NCI-H1436 treated with DMSO at 0.1 percent for 48 hours (cell line): ENCODE data around the gene UPB1.
"Not testable (repeated sequence)": the region's sequence is repeated elsewhere in the genome, so short reads cannot be mapped to it uniquely, and the experiment has no call there.

Experiments used
- DNase-seq: peaks from one replicate; lab custom pipeline; 2025; lab: John Stamatoyannopoulos, UW

UPB1 gene

GRCh38 chr22:24481641-24482040 lies 13.5 kb upstream of the UPB1 start:
- DNase-seq: no peak

DNA sequence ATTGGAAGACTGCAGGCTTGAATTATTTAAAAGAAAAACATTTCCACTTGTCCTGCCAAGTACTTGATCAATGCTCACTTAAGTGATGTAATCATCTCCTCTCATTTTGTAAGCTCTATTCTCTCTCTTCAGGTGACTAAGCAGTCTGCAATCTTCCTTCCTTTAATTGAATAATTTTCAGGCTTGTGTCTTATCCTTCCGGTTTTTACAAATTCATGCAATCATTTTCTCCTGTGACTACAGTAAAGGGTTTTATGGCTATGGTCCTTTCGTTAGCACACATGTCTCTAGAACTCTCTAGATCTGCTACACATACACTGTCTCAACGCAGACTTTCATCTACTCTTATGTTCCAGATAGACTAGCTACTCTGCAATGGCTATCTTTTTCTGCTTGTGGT lies 12.6 kb upstream of the UPB1 start:
- peak; percentile 85 for DNase-seq

GRCh38 chr22:24482998-24483397 lies 12.1 kb upstream of the UPB1 start:
- no peak for DNase-seq

- DNase-seq: no peak
Measured at GRCh38 chr22:24483976-24484545, 11.1 kb upstream of the UPB1 start.

DNA sequence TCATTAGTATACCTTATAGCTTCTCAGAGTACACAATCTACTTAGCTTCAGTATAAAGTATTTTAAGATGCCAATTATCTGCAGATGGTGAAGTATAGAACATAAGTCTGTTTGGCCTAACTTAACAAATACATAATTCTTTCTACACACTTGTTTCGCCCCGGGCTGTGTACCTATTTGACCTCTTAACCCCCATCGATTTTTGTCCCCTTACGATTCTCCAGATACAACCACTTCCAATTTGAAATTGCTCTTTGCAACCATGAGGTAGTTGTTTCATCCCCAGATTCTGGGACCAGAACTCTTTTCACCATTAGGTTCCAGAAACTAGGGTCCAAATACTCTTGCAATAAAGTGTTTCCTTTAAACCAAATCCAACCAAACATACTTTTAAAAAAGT lies 10.0 kb upstream of the UPB1 start:
- DNase-seq: no peak

DNA sequence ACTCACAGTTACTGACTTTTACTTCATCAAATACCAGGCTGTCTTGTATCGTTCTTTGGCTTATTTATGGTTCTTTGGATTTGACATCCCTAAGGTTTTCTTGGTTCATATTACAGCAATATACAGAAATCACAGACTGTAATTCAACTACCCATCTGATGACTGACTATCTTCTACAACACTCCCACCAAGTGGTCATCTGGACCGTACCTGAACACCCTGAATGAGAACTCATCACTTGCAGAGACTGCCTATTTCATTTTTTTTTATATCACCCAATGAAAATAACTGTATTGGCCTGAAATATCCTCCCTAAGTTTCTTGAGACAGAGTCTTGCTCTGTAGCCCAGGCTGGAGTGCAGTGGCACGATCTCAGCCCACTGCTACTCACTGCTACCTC lies 9.5 kb upstream of the UPB1 start:
- DNase-seq: no peak

DNA sequence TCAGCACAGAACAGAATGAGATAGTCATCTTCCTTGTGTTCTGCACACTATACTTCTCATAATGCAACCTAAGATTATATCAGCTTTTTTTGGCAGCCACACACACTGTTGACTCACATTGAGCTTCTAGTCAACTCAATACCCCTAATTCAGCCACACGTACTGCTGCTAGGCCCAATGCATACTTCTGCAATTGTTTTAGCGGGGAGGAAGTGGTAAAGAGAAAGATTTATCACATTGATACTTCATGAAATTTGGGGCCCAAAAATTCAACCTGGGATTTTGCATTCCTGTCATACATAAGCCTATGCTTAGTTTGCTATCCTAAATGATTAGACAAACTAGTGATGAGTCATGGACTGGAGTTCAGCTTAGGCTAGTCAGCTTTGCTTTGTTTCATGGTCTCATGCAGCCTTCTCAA lies 8.6 kb upstream of the UPB1 start:
- DNase-seq: no peak

GRCh38 chr22:24489011-24489410 lies 6.1 kb upstream of the UPB1 start:
- no peak for DNase-seq

DNA sequence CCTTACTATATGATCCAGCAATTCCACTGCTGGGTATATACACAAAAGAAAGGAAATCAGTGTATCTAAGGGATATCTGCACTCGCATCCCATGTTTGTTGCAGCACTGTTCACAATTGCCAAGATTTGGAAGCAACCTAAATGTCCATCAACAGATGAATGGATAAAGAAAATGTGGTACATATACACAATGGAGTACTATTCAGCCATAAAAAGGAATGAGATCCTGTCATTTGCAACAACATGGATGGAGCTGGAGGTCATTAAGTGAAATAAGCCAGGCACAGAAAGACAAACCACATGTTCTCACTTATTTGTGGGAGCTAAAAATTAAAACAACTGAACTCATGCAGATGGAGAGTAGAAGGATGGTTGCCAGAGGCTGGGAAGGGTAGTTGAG lies 5.7 kb upstream of the UPB1 start:
- not testable (repeated sequence) for DNase-seq

DNA sequence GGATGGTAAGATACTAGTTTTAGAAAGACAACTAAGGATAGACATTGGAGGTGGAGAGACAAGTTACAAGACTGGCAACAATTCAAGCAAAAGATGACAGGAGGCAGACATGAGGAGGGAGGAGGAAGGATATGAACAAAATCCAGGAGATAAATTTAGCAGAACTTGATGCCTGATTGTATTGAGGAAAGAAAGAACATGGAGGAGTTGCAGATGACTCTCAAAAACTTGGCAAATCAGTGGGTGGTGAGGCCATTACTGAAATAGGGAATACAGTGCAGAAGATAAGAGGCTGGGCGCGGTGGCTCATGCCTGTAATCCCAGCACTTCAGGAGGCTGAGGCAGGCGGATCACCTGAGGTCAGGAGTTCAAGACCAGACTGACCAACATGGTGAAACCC lies 2.7 kb upstream of the UPB1 start:
- no peak for DNase-seq

DNA sequence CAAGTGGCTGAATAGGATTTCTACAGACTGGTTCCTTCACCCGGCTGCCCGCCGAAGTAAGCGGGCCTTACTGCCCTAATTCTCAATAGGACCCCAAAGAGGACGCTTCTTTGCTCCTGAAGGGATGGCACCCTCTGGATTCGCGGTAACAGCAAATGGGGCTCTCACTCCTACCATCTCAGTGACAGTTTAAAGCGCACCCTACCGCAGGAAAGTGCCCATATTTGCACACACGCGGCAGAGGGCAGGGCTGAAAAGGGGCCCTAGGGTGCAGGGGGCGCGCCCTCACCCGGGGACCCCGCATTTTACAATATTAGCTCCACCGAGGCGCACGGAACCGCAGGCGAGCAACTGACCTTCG lies 985 bp upstream of the UPB1 start:
- DNase-seq: no peak

- DNase-seq: no peak
Measured at GRCh38 chr22:24495365-24495675, 188 bp downstream of the UPB1 start.

DNA sequence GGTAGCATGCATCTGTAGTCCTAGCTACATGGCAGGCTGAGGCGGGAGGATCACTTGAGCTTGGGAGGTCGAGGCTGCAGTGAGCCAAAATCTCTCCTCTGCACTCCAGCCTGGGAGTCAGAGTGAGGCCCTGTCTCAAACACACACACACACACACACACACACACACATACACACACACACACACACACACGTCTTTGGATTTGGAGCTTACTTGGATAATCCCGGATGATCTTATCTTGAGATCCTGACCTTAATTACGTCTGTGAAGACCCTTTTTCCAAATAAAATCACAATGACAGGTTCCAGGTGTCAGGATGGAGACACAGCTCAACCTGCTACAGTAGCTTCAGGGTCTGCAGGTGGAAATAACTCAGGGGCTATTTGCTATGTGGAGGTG lies 1.1 kb downstream of the UPB1 start:
- no peak for DNase-seq

GRCh38 chr22:24496661-24497060 lies 1.5 kb downstream of the UPB1 start:
- no peak for DNase-seq

- DNase-seq: no peak
Measured at GRCh38 chr22:24497841-24498258, 2.7 kb downstream of the UPB1 start.

DNA sequence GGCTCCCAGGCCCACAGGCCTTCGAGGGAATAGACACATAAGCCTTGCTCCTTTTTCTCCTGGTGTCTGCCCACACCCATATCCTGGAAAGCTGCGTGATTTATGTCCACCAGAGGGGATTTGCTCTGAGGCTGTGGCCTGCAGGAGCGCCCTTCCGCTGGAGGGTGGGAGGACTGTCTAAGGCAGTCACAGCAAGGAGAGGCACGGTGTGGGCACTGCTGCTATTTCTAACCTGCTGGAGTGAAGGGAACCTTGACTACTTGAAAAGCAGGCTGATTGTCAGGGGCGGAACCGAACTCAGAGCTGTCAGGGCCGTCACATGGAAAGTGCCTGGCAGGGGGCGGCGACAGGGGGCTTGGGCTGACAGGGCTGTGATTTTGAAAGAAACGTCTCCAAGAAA lies 3.7 kb downstream of the UPB1 start:
- DNase-seq: no peak

- DNase-seq: no peak
Measured at GRCh38 chr22:24499706-24500276, 4.7 kb downstream of the UPB1 start.

DNA sequence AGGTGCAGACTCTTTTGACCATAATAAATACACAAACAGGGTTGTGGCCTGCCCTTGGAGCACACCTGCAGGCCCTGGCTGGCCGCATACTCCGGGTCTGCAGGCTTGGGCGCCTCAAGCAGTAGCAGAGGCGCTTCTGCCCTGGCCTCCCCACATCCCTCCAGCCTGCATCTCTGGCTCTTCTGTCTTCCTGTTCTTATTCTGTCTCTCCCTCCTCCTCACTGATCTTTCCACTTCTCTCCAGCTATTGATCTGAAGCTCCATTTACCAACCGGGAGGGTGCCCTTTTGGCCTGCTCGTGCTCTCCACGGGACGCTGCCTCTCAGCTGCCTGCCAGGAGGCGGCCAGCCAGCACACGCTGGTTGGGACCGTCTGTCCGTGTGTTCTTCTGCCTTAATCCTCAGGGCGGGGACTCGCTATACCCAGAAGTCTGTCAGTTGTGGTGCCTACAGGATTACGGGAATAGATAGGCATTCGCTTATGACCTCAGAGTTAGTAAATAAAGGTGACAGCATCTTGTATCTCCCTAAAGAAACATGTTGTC lies 5.2 kb downstream of the UPB1 start:
- no peak for DNase-seq

- DNase-seq: no peak
Measured at GRCh38 chr22:24501301-24502005, 6.3 kb downstream of the UPB1 start.

- no peak for DNase-seq
Measured at GRCh38 chr22:24502034-24502433, 6.9 kb downstream of the UPB1 start.

GRCh38 chr22:24502541-24502940 lies 7.4 kb downstream of the UPB1 start:
- DNase-seq: no peak

- DNase-seq: no peak
Measured at GRCh38 chr22:24503137-24503842, 8.2 kb downstream of the UPB1 start.

DNA sequence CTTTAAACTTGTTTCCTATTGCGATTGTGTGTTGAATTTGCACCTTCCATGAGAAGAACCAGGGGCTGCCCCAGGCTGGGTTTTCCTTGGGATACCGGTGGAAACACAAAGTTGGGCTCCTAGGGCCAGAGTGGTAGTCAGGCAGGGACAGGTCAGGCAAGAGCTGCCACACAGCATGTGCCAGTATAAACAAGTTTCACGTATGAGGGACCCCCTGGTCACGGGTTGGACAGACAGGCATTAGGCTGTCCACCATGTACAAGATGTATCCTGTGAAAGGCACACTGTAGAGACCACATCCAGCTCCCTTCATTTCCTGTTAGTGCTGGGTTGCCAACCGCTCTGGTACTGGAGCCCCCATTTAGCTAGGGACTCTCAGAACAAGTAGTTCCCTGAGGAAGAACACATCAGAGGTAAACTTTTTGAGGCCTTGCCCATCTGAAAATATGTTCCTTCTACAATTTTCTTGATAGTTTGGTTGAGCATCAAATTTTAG lies 8.8 kb downstream of the UPB1 start:
- no peak for DNase-seq
